HL-60 (cell line): Measurements from ENCODE around the gene LAMA2.

ENCODE experiments used
- CTCF ChIP-seq: IDR thresholded peaks from one replicate; pipeline ENCODE4 v1.5.1; 2011; ENCODE audit warnings: low read length, control low read depth, inconsistent platforms; ENCODE audit not compliant: insufficient read depth
- REST ChIP-seq: IDR thresholded peaks from 2 replicates; pipeline ENCODE4 v1.6.1; 2012; ENCODE audit warnings: low read depth; ENCODE audit not compliant: insufficient replicate concordance

- no peak for TF ChIP-seq REST
- TF ChIP-seq CTCF = no peak
Measured at GRCh38 chr6:129454488-129454887, 571.5 kb downstream of the LAMA2 start.
